Coronary artery (tissue), 2 donors: ENCODE data around the gene FBXO22.
"Not testable (repeated sequence)": the region's sequence is repeated elsewhere in the genome, so short reads cannot be mapped to it uniquely, and the experiment has no call there.

ENCODE experiments used
- DNase-seq: peaks from one replicate; pipeline ENCODE4 v3.0.0-alpha.2; 2017; ENCODE audit warnings: low spot score
- H3K27ac ChIP-seq, 2 donors: fragments of 200-600 bp; sonication (generic); one replicate each; pipeline ENCODE4 v1.5.1; 2016 to 2019
- H3K4me3 ChIP-seq: fragments of 200-600 bp; sonication (generic); 2 replicates; pipeline ENCODE4 v1.5.1; 2016; ENCODE audit warnings: mild to moderate bottlenecking, moderate library complexity
- TF ChIP-seq, protein P1 (sequence below): fragments of 200-600 bp; sonication (generic); IDR thresholded peaks from one replicate; pipeline ENCODE4 v1.5.1; 2019; ENCODE audit warnings: antibody characterized with exemption

Gene FBXO22

DNA sequence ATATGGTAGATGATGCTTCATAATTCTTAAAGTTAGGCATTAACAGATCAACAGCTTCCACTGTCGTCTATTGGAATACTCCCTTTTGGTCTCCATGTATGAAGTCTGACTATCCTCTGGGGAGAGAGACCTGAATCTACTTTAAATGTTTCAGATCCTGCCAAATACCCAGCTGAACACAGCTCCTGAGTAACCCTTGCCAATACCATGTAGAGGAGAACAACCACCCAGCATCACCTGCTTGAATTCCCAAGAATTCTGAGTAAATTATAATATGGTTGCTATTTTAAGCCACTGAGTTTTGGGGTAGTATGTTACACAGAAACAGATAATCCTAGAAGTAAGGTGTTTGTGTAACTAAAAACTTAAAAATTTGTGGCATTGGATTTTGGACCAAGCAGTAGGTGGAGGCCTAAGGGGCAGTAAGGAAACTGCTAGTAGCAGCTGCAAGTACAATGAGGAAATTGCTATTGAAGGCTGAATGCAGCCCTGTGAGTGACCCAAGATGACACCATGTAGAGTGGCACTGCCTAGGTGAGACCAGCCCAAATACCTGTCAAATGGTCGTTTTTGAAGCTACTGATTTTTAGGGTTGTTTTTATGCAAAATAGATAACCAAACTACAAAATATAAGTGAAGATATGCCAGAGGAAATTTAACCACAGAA lies 77.6 kb downstream of the FBXO22 start:
- no peak overlapping the region for H3K4me3 ChIP-seq
- DNase-seq: no peak
- no peak overlapping the region for H3K27ac ChIP-seq
- TF ChIP-seq, protein P1, sequence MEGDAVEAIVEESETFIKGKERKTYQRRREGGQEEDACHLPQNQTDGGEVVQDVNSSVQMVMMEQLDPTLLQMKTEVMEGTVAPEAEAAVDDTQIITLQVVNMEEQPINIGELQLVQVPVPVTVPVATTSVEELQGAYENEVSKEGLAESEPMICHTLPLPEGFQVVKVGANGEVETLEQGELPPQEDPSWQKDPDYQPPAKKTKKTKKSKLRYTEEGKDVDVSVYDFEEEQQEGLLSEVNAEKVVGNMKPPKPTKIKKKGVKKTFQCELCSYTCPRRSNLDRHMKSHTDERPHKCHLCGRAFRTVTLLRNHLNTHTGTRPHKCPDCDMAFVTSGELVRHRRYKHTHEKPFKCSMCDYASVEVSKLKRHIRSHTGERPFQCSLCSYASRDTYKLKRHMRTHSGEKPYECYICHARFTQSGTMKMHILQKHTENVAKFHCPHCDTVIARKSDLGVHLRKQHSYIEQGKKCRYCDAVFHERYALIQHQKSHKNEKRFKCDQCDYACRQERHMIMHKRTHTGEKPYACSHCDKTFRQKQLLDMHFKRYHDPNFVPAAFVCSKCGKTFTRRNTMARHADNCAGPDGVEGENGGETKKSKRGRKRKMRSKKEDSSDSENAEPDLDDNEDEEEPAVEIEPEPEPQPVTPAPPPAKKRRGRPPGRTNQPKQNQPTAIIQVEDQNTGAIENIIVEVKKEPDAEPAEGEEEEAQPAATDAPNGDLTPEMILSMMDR: no peak

DNA sequence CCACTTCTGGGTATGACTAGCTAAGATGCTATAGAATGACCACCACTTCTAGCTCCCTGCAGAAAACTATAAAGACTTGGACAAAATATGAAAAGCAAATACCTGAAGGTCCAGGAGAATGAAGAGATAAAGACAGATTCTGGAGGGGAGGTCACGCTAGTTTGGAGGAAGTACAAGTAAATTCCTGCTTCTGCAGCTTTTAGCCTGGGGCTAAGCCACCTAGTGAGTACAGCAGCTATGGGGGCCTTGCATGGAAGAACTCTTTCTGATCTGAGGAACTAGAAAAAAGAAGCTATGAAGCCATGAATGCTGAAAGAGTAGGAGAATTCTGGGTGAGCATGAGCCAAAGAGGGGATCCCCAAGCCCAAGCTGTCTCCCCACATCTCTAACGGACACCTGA lies 78.8 kb downstream of the FBXO22 start:
- TF ChIP-seq, protein P1: no peak
- DNase-seq: no peak
- H3K4me3 ChIP-seq: no peak overlapping the region
- H3K27ac ChIP-seq: no peak overlapping the region

DNA sequence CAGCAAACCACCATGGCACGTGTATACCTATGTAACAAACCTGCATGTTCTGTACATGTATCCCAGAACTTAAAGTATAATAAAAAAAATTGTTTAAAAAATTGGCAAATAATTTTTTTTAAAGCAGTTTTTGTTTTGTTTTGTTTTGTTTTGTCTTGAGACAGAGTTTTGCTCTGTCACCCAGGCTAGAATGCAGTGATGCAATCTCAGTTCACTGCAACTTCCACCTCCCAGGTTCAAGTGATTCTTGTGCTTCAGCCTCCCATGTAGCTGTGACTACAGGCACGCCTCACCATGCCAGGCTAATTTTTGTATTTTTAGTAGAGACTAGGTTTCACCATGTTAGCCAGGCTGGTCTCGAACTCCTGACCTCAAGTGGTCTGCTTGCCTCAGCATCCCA lies 81.0 kb downstream of the FBXO22 start:
- not testable (repeated sequence) for DNase-seq, H3K27ac ChIP-seq, H3K4me3 ChIP-seq

DNA sequence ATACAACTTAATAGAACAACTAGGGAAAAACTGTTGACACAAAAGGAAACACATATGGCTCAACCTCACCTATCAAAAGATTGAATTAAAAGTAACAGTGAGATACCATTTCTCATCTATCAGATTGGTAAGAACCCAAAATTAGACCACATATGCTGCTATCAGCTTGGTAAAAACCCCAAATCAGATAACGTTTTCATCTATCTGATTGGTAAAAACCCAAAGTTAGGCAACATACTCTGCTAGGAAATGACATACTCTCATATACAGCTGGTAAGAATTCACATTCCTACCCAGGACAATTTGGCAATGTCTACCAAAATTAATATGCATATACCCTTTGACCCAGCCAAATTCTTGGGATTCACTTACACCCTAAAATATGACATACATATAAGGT lies 82.3 kb downstream of the FBXO22 start:
- no peak for DNase-seq
- TF ChIP-seq, protein P1: no peak
- Histone ChIP-seq H3K4me3 (no peak overlapping the region), H3K27ac (no peak overlapping the region)

DNA sequence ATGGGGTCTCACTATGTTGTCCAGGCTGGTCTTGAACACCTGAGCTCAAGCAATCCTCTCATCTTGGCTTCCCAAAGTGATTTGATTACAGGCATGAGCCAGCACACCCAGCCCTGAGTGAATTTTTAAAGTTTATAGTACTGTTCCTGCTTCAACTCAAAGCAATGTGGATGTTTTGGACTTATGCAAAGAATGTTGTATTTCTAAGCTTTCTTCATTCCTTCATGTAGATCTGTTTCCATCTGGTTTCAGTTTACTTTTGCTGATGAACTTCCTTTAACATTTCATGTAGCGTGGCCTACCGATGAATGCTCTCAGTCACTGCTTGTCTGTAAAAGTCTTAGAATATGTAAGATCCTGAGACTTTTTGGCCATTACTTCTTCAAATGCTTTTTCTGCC lies 85.4 kb downstream of the FBXO22 start:
- no peak for DNase-seq
- H3K27ac ChIP-seq: no peak overlapping the region
- TF ChIP-seq, protein P1: no peak
- H3K4me3 ChIP-seq: no peak overlapping the region

DNA sequence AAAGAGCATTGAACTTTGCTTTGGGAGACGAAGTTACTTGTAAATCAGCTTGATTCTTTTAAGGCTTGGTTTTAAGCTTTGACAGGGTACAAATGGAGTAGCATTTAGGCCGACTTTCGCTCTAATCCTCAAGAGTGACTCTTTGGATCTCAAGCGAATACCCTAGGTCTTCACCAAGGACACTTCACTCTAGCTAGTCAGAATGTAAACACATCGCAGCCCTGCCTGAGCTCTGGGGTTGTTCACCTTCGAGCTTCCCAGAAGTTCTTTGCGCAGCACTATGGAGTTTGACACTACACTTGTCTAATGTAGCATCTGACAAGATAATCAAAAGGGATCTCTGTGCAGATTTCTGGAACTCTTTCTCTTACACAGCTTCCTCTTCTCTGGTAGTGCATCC lies 86.2 kb downstream of the FBXO22 start:
- Histone ChIP-seq H3K4me3 (no peak overlapping the region), H3K27ac (no peak overlapping the region)
- TF ChIP-seq, protein P1: no peak
- no peak for DNase-seq
